HT-29 (cell line): ENCODE data around the gene SUCNR1. TPM values are rescaled to one million over a fixed set of nuclear protein-coding genes. Genes with fewer than 3 reads are reported as not detected.
"Not testable (repeated sequence)": the region's sequence is repeated elsewhere in the genome, so short reads cannot be mapped to it uniquely, and the experiment has no call there.

ENCODE experiments used
- DNase-seq: peaks from one replicate; pipeline ENCODE4 v3.0.0-alpha.2; 2015; ENCODE audit warnings: low spot score
- total RNA-seq: library from RNA; depleted of rRNA; stranded (reverse); fragments of >200 nt; shearing (Covaris generic); gene quantifications from 2 replicates; pipeline ENCODE4 v1.2.3, GENCODE V29; 2014

The SUCNR1 gene
- total RNA-seq, 1 experiment from 2014 or later = 0.08 TPM

DNA sequence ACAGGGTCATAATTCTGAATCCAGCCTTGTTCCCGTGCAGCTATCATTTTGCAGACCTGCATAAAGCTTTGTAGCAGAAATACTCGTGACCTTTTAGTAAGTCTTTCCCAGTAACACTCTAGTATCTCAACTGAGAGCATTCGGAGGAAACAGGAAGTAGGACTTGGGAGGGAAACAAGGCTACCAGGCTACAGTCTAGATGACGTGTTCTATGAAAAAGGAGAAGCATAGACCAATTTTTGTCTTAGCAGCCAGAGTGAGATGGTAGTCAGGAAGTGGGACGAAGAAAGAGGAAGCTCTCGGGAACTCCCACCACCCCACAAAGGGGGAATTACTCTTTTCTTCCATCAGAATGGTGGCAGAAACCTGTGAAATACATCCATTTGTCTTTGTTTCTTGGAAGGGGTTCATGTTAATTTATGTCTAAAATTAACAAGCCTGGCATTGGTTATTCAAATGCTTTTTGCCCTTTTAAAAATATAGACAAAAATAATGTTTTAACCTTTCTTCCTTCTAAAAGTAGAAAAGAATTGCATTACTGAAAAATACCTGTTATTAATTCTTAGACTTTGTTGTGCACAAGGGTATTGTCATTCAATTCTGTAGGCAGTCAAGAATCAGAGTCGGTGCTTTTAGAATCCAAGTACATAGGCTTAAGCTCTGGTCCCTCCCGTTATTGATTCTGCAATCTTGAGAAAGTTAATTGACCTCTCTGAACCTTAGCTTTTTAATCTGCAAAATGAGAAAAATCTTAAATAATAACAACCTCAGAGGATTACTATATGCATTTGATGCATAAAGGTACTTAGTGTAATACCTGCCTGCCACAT lies 1.6 kb upstream of the SUCNR1 start:
- peak; percentile 37 for DNase-seq

DNA sequence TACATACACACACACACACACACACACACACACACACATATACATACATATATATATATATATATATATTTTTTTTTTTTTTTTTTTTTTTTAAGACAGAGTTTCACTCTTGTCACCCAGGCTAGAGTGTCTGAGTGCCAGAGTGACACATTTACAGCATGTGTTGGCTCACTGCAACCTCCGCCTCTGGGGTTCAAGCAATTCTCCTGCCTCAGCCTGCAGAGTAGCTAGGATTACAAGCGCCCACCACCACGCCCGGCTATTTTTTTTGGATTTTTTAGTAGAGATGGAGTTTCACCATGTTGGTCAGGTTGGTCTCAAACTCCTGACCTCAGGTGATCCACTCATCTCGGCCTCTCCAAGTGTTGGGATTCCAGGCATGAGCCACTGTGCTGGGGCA lies 636 bp downstream of the SUCNR1 start:
- not testable (repeated sequence) for DNase-seq

DNA sequence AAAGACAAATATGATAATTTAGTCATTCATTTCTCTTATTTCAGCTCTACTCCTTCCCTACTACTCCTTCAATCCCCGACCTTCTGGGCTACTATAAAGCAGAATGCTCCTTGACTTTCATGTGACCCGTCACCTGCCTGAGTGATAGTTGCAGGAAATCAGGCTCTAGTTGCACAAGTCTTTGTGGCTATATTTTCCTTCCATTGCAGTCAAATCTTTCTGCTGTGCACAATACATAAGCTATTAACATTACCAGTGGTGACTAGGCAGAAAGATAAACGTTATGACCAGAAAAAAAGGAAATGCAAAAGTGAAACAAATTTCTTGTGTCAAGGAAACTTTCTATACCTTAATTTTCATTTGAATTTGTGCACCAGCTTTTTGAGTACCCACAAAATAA lies 2.3 kb downstream of the SUCNR1 start:
- peak; percentile 26 for DNase-seq

DNA sequence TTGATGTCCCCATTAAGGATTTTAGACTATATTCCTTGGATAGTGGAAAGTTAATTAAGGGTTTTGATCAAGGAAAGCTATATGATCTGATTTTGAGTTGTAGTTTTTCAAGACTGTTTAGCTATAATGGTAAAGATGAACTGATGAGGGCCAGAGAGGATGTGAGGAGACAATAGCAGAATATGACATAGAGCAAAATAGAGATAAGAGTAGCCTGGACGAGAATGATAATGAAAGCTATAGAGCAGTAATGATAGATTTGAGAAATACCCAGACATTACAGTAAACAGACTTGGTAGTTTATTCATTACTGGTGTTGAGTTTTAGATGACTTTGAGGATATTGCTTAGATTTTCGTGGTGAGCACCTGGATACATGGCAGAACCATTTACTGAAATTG lies 3.8 kb downstream of the SUCNR1 start:
- no peak for DNase-seq

DNA sequence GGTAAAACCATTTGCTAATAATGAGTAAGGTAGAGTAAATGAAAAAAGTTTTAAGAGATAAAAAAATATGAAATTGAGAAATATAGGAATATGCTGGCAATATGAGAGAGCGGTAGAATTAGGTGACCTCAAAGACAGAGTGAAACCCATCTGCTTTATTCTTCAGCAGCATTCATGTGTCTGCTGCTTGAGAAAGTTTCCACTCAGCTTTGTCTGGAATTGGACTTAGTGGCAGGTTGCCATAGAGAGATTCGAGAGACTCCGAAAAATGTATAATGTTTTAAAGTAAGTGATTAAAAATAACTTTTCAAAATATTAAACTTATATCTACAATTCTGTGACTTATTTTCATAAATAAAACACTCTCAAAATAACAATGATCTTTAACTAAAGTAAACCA lies 5.0 kb downstream of the SUCNR1 start:
- DNase-seq = no peak

DNA sequence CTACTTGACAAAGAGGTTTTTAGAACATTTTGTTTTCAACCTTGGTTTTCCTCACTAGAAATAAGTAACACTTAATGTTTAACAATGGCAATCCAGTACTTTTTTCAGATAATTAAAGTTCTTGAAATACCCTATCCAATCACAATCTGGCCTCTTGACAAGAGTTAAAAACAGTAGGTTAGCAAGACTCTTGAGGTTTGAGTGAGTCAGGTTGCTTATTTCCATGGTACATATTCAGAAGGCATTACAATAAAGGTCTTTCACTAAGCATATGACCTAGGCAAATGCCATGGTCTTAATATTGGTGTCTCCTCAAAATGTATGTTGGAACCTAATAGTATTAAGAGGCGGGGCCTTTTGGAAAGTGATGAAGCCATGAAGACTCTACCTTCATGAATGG lies 5.6 kb downstream of the SUCNR1 start:
- no peak for DNase-seq

DNA sequence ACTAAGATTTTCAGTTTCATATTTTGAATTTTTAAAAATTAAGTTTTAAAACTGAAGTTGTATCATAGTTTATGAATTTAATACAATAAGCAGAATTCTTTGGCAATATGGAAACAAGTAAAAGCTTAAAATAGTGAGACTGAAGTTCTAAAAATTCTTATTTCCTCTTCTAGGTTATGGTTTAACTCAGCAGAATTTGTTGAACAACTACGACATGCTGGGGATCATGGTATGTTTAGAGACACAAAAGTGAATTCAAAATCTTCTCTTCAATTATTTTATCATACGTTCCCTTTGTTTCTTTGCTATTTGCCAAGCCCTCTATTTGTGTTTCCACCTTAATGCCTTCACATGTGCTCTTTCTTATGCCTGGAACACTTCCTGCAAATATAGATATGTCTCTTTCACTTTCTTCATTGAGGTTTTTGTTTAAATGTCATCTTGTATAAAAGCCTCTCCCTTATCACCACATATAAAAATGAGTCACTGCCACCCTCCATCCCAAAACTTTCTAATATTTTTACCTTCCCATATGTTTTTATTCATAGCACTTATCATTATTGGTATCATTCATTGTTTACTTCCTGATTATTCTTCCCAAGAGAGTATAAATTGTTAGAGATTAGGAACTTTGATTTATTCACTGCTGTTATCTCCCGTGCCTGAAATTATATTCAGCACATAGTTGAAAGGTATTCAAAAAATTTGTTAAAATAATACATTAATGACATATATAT lies 6.4 kb downstream of the SUCNR1 start:
- no peak for DNase-seq

DNA sequence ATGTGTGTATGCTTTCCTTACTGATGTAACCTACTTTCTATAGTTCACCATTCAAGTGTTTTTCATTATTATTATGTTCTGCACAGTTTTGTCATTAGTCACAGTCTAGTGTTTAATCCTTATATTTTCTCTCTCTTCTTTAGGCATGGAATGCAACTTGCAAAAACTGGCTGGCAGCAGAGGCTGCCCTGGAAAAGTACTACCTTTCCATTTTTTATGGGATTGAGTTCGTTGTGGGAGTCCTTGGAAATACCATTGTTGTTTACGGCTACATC lies 6.9 kb downstream of the SUCNR1 start:
- DNase-seq = no peak

DNA sequence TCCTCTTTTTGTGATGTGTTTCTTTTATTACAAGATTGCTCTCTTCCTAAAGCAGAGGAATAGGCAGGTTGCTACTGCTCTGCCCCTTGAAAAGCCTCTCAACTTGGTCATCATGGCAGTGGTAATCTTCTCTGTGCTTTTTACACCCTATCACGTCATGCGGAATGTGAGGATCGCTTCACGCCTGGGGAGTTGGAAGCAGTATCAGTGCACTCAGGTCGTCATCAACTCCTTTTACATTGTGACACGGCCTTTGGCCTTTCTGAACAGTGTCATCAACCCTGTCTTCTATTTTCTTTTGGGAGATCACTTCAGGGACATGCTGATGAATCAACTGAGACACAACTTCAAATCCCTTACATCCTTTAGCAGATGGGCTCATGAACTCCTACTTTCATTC lies 7.7 kb downstream of the SUCNR1 start:
- no peak for DNase-seq

DNA sequence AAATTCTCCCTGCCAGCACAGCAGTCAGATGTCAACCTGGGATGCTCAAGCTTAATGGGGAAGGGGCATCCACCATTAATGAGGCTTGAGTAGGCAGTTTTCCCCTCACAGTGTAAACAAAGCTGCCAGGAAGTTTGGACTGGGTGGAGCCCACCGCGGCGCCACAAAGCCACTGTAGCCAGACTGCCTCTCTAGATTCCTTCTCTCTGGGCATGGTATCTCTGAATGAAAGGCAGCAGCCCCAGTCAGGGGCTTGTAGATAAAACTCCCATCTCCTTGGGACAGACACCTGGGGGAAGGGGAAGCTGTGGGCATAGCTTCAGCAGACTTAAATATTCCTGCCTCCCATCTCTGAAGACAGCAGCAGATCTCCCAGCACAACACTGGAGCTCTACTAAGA lies 12.0 kb downstream of the SUCNR1 start:
- not testable (repeated sequence) for DNase-seq

DNA sequence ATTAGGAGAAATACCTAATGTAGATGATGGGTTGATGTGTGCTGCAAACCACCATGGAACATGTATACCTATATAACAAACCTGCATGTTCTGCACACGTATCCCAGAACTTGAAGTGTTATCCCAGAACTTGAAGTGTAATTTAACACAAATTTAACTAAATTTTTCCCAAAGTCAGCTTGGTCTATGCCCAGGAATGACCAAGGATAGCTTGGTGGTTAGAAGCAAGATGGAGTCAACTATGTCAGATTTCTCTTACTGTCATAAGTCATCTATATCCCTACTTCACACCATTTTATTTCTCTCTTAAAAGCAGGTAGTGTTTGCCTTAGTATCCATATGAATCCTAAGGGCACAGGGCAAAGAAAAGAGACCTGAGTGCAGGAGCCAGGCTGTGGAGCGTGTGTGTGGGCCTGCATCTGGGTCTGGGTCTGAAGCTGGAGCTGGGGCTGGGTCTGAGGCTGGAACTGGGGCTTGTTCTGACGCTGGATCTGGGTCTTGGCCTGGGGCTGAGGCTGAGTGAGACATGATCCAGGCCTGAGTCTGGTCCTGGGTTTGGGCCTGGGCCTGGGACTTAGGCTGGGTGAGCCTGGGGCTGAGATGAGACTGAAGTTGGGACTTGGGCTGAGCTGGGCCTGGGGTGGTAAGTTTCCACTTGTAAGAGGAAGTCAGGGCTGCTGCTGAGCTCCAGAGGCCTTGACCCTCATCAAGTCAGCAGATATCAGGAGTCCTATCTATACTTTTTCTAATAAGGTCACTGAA lies 14.2 kb downstream of the SUCNR1 start:
- not testable (repeated sequence) for DNase-seq

DNA sequence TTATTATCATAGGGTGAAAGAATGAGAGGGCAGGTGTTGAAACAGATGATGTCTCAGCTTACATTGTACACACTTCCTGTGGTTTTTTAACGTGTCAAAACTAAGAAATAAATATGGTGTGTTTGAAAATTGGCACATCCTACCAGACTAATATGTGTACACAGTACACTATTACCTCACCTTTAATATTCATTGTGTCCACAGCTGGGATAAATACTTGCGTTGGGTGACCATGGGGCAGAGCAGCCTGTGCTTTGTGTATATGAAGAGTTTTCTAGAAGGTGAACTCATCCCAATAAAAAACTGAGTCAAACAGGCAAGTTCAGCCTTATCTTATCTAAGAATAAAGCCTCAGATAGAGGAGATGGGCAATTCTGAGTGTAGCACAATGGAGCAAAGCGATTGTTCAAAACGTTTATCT lies 17.3 kb downstream of the SUCNR1 start:
- DNase-seq = peak; percentile 56

DNA sequence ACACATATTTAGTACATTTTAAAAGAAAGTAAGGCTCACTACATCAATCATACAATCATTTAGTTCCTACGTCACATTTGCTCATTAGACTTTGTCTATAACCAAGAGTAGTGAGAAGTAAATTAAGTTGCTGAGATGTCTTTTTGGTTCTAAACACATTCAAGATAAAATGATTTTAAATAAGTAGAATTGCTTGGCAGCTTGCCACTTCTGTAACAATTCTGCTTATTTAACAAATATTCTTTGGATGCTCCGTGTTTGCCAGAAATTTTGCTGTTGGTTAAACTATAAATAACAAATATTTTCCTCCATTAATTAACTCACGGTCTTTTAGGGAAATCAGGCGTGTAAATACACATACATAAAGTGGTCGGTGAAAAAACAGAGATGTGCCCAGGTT lies 18.3 kb downstream of the SUCNR1 start:
- no peak for DNase-seq

DNA sequence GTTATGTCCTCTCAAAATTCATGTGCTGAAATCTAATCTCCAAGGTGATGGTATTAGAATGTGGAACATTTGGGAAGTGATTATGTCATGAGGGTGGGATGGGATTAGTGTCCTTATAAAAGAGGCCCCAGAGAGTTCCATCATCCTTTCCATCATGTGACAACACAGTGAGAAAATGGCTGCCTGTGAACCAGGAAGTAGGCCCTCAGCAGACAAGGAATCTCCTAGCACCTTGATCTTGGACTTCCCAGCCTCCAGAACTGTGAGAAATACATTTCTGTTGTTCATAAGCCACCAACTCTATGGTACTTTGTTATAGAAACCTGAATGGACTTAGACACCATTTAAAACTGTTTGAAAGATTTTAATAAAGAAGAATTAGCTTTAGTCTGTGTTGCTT lies 20.8 kb downstream of the SUCNR1 start:
- DNase-seq = no peak

DNA sequence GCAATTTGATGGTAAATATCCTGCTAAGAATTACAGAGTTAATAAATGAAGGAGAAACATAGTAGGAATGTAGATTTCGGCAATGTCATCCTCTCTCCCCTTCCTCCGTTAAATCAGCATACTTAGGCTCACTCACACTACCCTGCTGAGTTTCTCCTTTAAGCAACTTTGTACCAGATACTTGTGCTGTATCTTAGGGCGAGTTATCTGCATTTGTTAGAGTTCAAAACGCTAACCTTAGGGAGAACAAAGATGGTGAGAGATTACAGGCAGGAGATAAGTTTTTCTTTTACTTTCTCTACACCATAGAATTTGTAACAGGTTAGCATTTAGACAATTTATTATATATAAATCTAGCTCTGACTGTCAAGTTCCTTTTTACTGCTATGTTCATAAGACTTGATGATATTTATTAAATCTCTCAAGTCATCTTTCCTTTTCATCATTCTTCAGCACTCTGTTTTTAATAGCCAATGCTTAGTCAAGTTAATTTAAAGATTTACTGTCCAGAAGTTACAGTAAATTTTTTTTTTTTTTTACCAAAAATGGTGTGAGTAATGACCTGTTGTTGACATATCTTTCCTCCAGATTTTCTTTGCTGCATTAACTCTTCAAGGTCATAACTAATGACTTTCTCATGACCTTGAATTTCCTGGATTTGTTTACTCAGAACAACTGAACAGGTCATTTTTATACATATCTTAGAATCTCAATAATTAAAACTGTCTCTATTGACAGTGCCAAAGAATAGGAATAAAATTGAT lies 22.2 kb downstream of the SUCNR1 start:
- DNase-seq = no peak

DNA sequence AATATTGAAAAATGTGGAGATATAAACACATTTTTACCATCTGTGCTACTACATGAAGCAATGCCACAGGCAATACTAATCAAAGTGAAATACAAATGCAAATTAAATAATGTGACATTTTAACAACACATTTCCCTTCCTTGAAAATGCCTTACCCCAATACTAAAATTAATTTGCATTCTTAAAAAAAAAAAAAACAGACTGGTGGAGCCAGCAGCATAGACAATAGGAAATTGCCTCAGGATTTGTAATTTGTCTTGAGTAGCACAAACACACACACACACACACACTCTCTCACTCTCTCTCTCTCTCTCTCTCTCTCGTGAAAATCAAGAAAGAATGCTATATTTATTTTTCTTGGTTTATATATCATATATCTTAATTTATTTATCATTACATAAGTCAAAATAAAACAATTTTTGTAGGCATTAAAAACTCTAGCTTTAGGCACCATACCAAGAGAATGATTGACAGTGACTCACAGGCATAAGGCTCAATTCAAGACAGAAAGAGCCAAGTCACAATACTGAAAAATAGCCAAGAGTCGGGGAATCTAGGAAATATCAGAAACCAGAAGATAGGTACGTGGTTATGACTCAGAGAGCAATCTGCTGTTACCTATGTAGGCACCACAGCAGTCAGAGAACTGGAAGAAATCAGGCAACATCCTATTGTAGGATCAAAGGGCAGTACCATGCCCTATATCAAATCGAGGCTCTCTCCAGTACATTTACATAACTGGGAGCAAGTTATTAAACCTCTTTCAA lies 23.0 kb downstream of the SUCNR1 start:
- no peak for DNase-seq

DNA sequence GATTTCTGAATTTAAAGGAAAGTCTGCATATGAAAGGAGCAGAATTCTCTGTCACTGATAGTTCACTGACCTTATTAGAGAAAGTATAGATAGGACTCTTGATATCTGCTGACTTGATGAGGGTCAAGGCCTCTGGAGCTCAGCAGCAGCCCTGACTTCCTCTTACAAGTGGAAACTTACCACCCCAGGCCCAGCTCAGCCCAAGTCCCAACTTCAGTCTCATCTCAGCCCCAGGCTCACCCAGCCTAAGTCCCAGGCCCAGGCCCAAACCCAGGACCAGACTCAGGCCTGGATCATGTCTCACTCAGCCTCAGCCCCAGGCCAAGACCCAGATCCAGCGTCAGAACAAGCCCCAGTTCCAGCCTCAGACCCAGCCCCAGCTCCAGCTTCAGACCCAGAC lies 24.7 kb downstream of the SUCNR1 start:
- not testable (repeated sequence) for DNase-seq

DNA sequence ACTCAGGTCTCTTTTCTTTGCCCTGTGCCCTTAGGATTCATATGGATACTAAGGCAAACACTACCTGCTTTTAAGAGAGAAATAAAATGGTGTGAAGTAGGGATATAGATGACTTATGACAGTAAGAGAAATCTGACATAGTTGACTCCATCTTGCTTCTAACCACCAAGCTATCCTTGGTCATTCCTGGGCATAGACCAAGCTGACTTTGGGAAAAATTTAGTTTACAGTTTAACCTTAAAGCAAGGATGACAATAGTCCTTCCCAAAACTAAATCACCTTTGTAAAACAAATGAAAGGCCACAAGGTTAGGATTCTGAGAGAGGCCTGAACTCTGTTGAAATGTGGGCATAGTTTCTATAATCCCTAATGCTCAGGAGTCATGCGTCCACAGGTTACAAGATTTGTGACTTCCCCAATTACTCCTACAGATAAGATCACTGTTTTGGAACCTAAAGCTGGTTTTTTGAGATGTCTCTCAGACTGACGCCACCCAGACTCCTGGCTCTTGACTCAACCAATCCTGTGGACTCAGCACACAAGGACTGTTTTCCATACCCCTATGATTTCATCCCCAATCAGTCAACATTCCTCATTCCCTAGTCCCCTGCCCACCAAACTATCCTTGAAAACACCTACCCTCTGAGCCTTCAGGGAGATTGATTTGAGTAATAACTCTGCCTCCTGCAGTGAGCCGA lies 25.3 kb downstream of the SUCNR1 start:
- not testable (repeated sequence) for DNase-seq

DNA sequence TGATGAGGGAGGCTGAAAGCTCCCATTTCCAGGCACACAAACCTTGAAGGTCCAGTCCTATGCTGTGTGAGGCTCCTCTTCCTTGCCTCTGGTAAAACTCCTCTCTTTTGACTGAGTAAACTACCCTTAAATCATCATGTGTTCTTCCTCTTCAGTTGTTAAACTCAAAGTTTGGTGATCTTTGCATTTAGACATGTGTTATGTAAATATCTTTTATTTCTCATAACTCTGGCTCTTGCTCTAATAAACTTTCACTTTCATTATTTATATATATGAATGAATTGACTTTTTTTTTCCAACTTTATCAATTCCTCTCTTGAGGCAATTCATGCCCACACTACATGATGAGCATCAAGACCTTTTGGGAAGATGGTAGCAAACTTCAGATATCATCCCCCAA lies 26.6 kb downstream of the SUCNR1 start:
- DNase-seq = no peak

DNA sequence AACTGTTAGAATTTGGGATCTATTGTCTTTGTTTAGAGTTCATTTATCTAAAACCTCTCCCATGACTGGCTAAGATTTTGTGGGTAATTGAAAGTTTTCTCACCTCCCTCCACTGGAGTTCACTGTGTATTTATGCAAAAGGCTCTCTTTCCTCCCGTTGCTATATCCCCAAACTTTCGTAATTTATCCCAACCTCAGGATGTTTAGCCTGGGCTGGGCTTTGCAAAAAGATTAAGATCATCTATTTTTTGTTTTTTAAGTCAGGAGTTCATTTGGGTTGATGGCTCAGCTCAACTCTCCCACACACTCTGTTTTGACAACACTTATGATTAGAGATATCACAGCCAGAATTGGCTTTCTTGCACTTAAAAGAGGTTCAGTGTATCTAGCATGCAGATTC lies 27.0 kb downstream of the SUCNR1 start:
- no peak for DNase-seq
